ENCODE measurements around the gene NLGN1.

DNA sequence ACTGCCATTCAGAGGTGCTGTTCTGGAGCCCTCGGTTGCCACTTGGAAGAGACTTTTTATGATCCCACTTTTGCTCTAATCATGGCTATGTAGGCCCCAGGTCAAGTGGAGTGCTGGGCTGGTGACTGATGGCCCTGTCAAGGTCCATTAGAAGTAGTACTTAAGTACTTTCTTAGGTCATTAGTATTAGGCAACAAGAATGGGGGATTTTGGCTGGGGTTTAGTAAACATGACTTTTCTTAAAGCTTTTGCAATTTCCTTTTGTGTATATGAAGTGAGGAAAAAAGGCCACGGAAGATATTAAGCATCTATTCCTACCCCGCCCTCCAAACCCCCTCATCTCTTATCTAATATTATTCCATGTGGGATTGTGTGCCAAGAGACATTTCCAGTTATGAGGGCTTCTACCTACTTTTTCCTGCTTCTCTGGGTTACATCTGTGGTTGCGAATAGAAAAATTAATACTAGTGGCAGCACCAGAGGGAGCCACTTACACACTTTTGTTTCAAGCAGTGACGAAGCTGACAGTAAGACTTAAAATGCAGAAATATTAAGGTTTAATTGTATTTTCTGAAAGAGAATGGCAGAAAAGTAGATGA is 13.9 kb downstream of the NLGN1 start:
- TF ChIP-seq EZH2 (IDR thresholded peaks at IDR 0.05; ENCODE audit: insufficient read depth, poor library complexity, severe bottlenecking), result no peak
- TF ChIP-seq EZH2phosphoT487 (IDR thresholded peaks at IDR 0.05; ENCODE audit: insufficient read depth, low read depth), result no peak

All from GM23248 (cell line).